Uterus (tissue), 2 donors: ENCODE results near the gene TMEM218.

ENCODE experiments used
- POLR2A ChIP-seq, 2 donors: fragments of 450-650 bp; IDR thresholded peaks; one replicate each; pipeline ENCODE4 v1.6.1; 2016; ENCODE audit warnings: antibody characterized with exemption in 2 of 2, mild to moderate bottlenecking in 1 of 2, moderate library complexity in 1 of 2
- TF ChIP-seq, protein P1 (sequence below), 4 experiments: fragments of 200-600 bp in 2 of 4; fragments of 450-650 bp in 2 of 4; sonication (generic) in 2 of 4; IDR thresholded peaks; one replicate each; pipeline ENCODE4 v1.5.1; 2016 to 2019; ENCODE audit warnings: antibody characterized with exemption in 4 of 4, mild to moderate bottlenecking in 2 of 4, moderate library complexity in 1 of 4

DNA sequence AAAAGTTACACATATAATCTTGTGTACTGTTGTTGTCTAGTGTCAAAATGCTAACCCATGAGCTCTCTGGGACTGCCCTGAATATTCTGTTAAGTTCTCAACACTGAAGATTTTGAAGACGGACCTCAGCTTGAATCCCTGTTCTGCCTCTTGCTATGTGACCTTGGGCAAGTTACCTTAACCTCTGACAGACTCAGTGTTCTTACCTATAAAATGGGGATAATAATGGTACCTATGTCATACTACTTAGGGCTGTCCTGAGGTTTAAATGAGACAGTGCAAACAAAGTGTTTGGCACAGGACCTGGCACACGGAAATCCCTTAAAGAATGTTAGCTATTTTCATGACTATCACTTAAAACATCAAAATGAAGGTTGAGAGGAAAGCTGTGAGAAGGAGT, 11.3 kb downstream of the TMEM218 start:
- no peak for TF ChIP-seq POLR2A (IDR thresholded peaks at IDR 0.05)
- TF ChIP-seq, protein P1, sequence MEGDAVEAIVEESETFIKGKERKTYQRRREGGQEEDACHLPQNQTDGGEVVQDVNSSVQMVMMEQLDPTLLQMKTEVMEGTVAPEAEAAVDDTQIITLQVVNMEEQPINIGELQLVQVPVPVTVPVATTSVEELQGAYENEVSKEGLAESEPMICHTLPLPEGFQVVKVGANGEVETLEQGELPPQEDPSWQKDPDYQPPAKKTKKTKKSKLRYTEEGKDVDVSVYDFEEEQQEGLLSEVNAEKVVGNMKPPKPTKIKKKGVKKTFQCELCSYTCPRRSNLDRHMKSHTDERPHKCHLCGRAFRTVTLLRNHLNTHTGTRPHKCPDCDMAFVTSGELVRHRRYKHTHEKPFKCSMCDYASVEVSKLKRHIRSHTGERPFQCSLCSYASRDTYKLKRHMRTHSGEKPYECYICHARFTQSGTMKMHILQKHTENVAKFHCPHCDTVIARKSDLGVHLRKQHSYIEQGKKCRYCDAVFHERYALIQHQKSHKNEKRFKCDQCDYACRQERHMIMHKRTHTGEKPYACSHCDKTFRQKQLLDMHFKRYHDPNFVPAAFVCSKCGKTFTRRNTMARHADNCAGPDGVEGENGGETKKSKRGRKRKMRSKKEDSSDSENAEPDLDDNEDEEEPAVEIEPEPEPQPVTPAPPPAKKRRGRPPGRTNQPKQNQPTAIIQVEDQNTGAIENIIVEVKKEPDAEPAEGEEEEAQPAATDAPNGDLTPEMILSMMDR (IDR thresholded peaks at IDR 0.05), result no peak
